HFFc6 (cell line): ENCODE measurements around the gene MLPH. TPM values are rescaled to one million over a fixed set of nuclear protein-coding genes. Genes with fewer than 3 reads are reported as not detected.
A peak's percentile ranks its signal among the peaks of the same experiment; 100 is the strongest.

Experiments
- DNase-seq: peaks from one replicate; pipeline ENCODE4 v3.0.0-alpha.2; 2018
- H3K27ac Mint-ChIP-seq: 2 replicates; pipeline ENCODE4 v1.8.0; 2020; ENCODE audit warnings: mild to moderate bottlenecking, mixed read lengths
- H3K27me3 Mint-ChIP-seq: 2 replicates; pipeline ENCODE4 v1.8.0; 2021; ENCODE audit warnings: mild to moderate bottlenecking, moderate library complexity, mixed read lengths; ENCODE audit not compliant: insufficient read depth
- H3K36me3 Mint-ChIP-seq: 2 replicates; pipeline ENCODE4 v1.8.0; 2021; ENCODE audit warnings: low read depth, mixed read lengths
- H3K4me1 Mint-ChIP-seq: 2 replicates; pipeline ENCODE4 v1.8.0; 2020; ENCODE audit warnings: low read depth, mixed read lengths
- H3K4me3 Mint-ChIP-seq: 2 replicates; pipeline ENCODE4 v1.8.0; 2020; ENCODE audit warnings: mild to moderate bottlenecking, moderate library complexity, mixed read lengths
- H3K9me3 Mint-ChIP-seq: 2 replicates; pipeline ENCODE4 v1.8.0; 2020; ENCODE audit warnings: mild to moderate bottlenecking, mixed read lengths
- CTCF ChIP-seq: fragments of 200-600 bp; sonication (generic); IDR thresholded peaks from 2 replicates; pipeline ENCODE4 v1.5.0; 2021; ENCODE audit warnings: antibody characterized with exemption, mild to moderate bottlenecking
- total RNA-seq, 6 experiments: library from RNA; stranded (reverse); fragmentation: NEBNext Ultra II Directional; extraction: Animal tissue kit (Norgen Biotek cat#: 25700); gene quantifications; 2 replicates in 1 of 6; 3 replicates in 5 of 6; pipeline ENCODE4 v1.2.3, GENCODE V29; 2021

Gene MLPH
- total RNA-seq, 6 experiments from 2014 or later: 32.0 to 44.1 (median 41.0) TPM

- H3K27ac Mint-ChIP-seq: peak overlapping the region; percentile 27; the same call in 1 of the 2 replicates
- peaks cover under 1% of the 10 kb centered on the region for H3K27me3 Mint-ChIP-seq
- peaks cover 23% of the 10 kb centered on the region for H3K36me3 Mint-ChIP-seq
- no peak overlapping the region for H3K4me3 Mint-ChIP-seq
- peaks cover 44% of the 10 kb centered on the region for H3K4me1 Mint-ChIP-seq
- DNase-seq: no peak
- TF ChIP-seq CTCF: no peak
- H3K9me3 Mint-ChIP-seq: no peaks in the 10 kb centered on the region
Observed at GRCh38 chr2:237511433-237511832, 24.4 kb downstream of the MLPH start.

- Mint-ChIP-seq H3K9me3 (no peaks in the 10 kb centered on the region), H3K27me3 (no peaks in the 10 kb centered on the region), H3K4me1 (peaks cover 39% of the 10 kb centered on the region), H3K36me3 (peaks cover 25% of the 10 kb centered on the region), H3K4me3 (no peak overlapping the region), H3K27ac (peak overlapping the region; percentile 27; the same call in 1 of the 2 replicates)
- TF ChIP-seq CTCF: no peak
- no peak for DNase-seq
Observed at GRCh38 chr2:237511885-237512405, 24.9 kb downstream of the MLPH start.

- DNase-seq: peak; percentile 72
- peaks cover 28% of the 10 kb centered on the region for H3K36me3 Mint-ChIP-seq
- TF ChIP-seq CTCF: peak; percentile 96
- H3K27me3 Mint-ChIP-seq: peaks cover 2% of the 10 kb centered on the region; the same call in 1 of the 2 replicates
- H3K4me1 Mint-ChIP-seq: peaks cover 31% of the 10 kb centered on the region
- no peaks in the 10 kb centered on the region for H3K9me3 Mint-ChIP-seq
- H3K4me3 Mint-ChIP-seq: no peak overlapping the region
- H3K27ac Mint-ChIP-seq: peak overlapping the region; percentile 31; the same call in 1 of the 2 replicates
Observed at GRCh38 chr2:237512774-237513466, 25.9 kb downstream of the MLPH start.

- H3K4me3 Mint-ChIP-seq: no peak overlapping the region
- no peaks in the 10 kb centered on the region for H3K9me3 Mint-ChIP-seq
- TF ChIP-seq CTCF: no peak
- H3K27me3 Mint-ChIP-seq: peaks cover 2% of the 10 kb centered on the region; the same call in 1 of the 2 replicates
- no peak overlapping the region for H3K27ac Mint-ChIP-seq
- DNase-seq: no peak
- H3K36me3 Mint-ChIP-seq: peaks cover 25% of the 10 kb centered on the region
- peaks cover 24% of the 10 kb centered on the region for H3K4me1 Mint-ChIP-seq
Observed at GRCh38 chr2:237513693-237514092, 26.6 kb downstream of the MLPH start.

GRCh38 chr2:237514474-237515130, 27.6 kb downstream of the MLPH start:
- no peak for DNase-seq
- no peak overlapping the region for H3K27ac Mint-ChIP-seq
- H3K27me3 Mint-ChIP-seq: peaks cover 2% of the 10 kb centered on the region; the same call in 1 of the 2 replicates
- H3K9me3 Mint-ChIP-seq: no peaks in the 10 kb centered on the region
- H3K4me3 Mint-ChIP-seq: no peak overlapping the region
- peaks cover 23% of the 10 kb centered on the region for H3K36me3 Mint-ChIP-seq
- H3K4me1 Mint-ChIP-seq: peaks cover 15% of the 10 kb centered on the region; the same call in 1 of the 2 replicates
- TF ChIP-seq CTCF: no peak
